H1 (cell line): Measurements from ENCODE around the gene MBP. TPM values are rescaled to one million over a fixed set of nuclear protein-coding genes. Genes with fewer than 3 reads are reported as not detected.

Experiments used
- CTCF ChIA-PET: fragments of 300-600 bp; sonication (Branson Sonifier 250); formaldehyde crosslinking; loops from one replicate; lab custom pipeline; 2021; ENCODE audit not compliant: partially characterized antibody; lab: Charles Lee
- POLR2A ChIA-PET: fragments of 300-600 bp; sonication (Branson Sonifier 250); formaldehyde crosslinking; loops from one replicate; lab custom pipeline; 2021; ENCODE audit warnings: inconsistent platforms; ENCODE audit not compliant: partially characterized antibody; lab: Charles Lee
- DNase-seq, 2 experiments: peaks; one replicate each; pipeline versions ENCODE4 v3.0.0 to v3.0.0-alpha.2; 2010 to 2022; ENCODE audit warnings: low spot score in 2 of 2, low read depth in 1 of 2, mixed read lengths in 1 of 2
- FAIRE-seq: peaks from 2 replicates; lab custom pipeline; 2011; peaks lifted over from hg19 to GRCh38; lab: Jason Lieb, UNC
- H2AFZ ChIP-seq: 2 replicates; pipeline ENCODE4 v1.8.1; 2012; ENCODE audit warnings: low read length, inconsistent platforms
- H2AK5ac ChIP-seq: 2 replicates; pipeline ENCODE4 v1.6.1; 2013; ENCODE audit warnings: low read depth, low read length
- H2BK120ac ChIP-seq: replicated peaks from 2 replicates; pipeline ENCODE3; 2013; ENCODE audit warnings: low read depth, low read length, inconsistent platforms
- H2BK12ac ChIP-seq: 2 replicates; pipeline ENCODE4 v1.6.1; 2013; ENCODE audit warnings: low read depth, low read length
- H2BK15ac ChIP-seq: 2 replicates; pipeline ENCODE4 v1.6.1; 2013; ENCODE audit warnings: low read length
- H2BK20ac ChIP-seq: 2 replicates; pipeline ENCODE4 v1.6.1; 2013; ENCODE audit warnings: low read length
- H2BK5ac ChIP-seq: 2 replicates; pipeline ENCODE4 v1.6.1; 2013; ENCODE audit warnings: low read depth, low read length
- H3K14ac ChIP-seq: 2 replicates; pipeline ENCODE4 v1.6.1; 2013; ENCODE audit warnings: inconsistent platforms; ENCODE audit not compliant: insufficient read length
- H3K18ac ChIP-seq: 2 replicates; pipeline ENCODE4 v1.6.1; 2013; ENCODE audit warnings: low read length; ENCODE audit errors: extremely low read depth
- H3K23ac ChIP-seq: 2 replicates; pipeline ENCODE4 v1.6.1; 2013; ENCODE audit warnings: inconsistent platforms; ENCODE audit not compliant: insufficient read length
- H3K23me2 ChIP-seq: 2 replicates; pipeline ENCODE4 v1.6.1; 2013; ENCODE audit warnings: low read depth, low read length
- H3K27ac ChIP-seq: 2 replicates; pipeline ENCODE4 v1.6.1; 2011; ENCODE audit warnings: low read depth, low read length, inconsistent platforms
- H3K27me3 ChIP-seq, 4 experiments: replicated peaks in 1 of 4; 1 replicate in 1 of 4; 2 replicates in 3 of 4; pipeline versions ENCODE4 v1.6.1 to v1.8.1; 2011 to 2013; ENCODE audit warnings: low read length in 3 of 4, mild to moderate bottlenecking in 3 of 4, inconsistent platforms in 2 of 4, mixed read lengths in 2 of 4, moderate library complexity in 1 of 4; ENCODE audit not compliant: control insufficient read depth in 3 of 4, insufficient read depth in 3 of 4; ENCODE audit errors: extremely low read depth in 1 of 4
- H3K36me3 ChIP-seq, 4 experiments: 2 replicates each; pipeline versions ENCODE4 v1.6.1 to v1.8.1; 2011 to 2013; ENCODE audit warnings: mild to moderate bottlenecking in 4 of 4, low read length in 3 of 4, moderate library complexity in 2 of 4, control low read depth in 1 of 4, inconsistent platforms in 1 of 4; ENCODE audit not compliant: insufficient read depth in 4 of 4, control insufficient read depth in 2 of 4
- H3K4ac ChIP-seq: replicated peaks from 2 replicates; pipeline ENCODE3; 2013; ENCODE audit warnings: low read length, low read depth, mixed read lengths, inconsistent platforms; ENCODE audit not compliant: insufficient read length
- H3K4me1 ChIP-seq, 4 experiments: replicated peaks in 1 of 4; 1 replicate in 1 of 4; 2 replicates in 3 of 4; pipeline versions ENCODE4 v1.6.1 to v1.8.1; 2011 to 2013; ENCODE audit warnings: low read length in 3 of 4, inconsistent platforms in 2 of 4, mixed read lengths in 1 of 4; ENCODE audit not compliant: insufficient read depth in 4 of 4, control insufficient read depth in 3 of 4
- H3K4me2 ChIP-seq, 2 experiments: 2 replicates each; pipeline versions ENCODE4 v1.6.1 to v1.8.1; 2011 to 2013; ENCODE audit warnings: low read depth in 2 of 2, low read length in 2 of 2, control low read depth in 1 of 2, inconsistent platforms in 1 of 2, mild to moderate bottlenecking in 1 of 2; ENCODE audit not compliant: insufficient read depth in 1 of 2
- H3K4me3 ChIP-seq, 4 experiments: fragments of 200-600, 300-600 bp in 1 of 4; sonication (generic), shearing (Covaris generic), sonication (Bioruptor Twin) in 1 of 4; 2 replicates each; pipeline versions ENCODE4 v1.5.1 to v1.8.1; 2011 to 2016; ENCODE audit warnings: low read length in 4 of 4, low read depth in 3 of 4, control low read depth in 2 of 4, inconsistent platforms in 2 of 4, mild to moderate bottlenecking in 2 of 4, mixed read lengths in 1 of 4, moderate library complexity in 1 of 4; ENCODE audit not compliant: insufficient read depth in 2 of 4; ENCODE audit errors: extremely low read depth in 1 of 4
- H3K56ac ChIP-seq: replicated peaks from 2 replicates; pipeline ENCODE3; 2013; ENCODE audit warnings: low read depth, mild to moderate bottlenecking, mixed read lengths, low read length, inconsistent platforms; ENCODE audit not compliant: insufficient read length
- H3K79me1 ChIP-seq: 2 replicates; pipeline ENCODE4 v1.6.1; 2013; ENCODE audit warnings: low read depth, low read length, control low read depth
- H3K79me2 ChIP-seq, 2 experiments: 2 replicates each; pipeline versions ENCODE4 v1.6.1 to v1.8.1; 2012 to 2013; ENCODE audit warnings: low read length in 2 of 2, mild to moderate bottlenecking in 2 of 2, inconsistent platforms in 1 of 2; ENCODE audit not compliant: insufficient read depth in 2 of 2, control insufficient read depth in 1 of 2
- H3K9ac ChIP-seq, 4 experiments: replicated peaks in 1 of 4; 1 replicate in 1 of 4; 2 replicates in 3 of 4; pipeline versions ENCODE4 v1.6.1 to v1.8.1; 2011 to 2013; ENCODE audit warnings: low read depth in 3 of 4, low read length in 3 of 4, control low read depth in 2 of 4, mild to moderate bottlenecking in 2 of 4, moderate library complexity in 2 of 4, inconsistent platforms in 1 of 4; ENCODE audit errors: extremely low read depth in 1 of 4
- H3K9me3 ChIP-seq, 2 experiments: 2 replicates each; pipeline versions ENCODE4 v1.6.1 to v1.8.1; 2012 to 2013; ENCODE audit warnings: mild to moderate bottlenecking in 2 of 2, moderate library complexity in 2 of 2, control low read depth in 1 of 2, inconsistent platforms in 1 of 2, low read depth in 1 of 2, low read length in 1 of 2, mixed read lengths in 1 of 2; ENCODE audit not compliant: insufficient read depth in 2 of 2
- H4K20me1 ChIP-seq, 2 experiments: replicated peaks in 1 of 2; 2 replicates each; pipeline versions ENCODE3 to v1.8.1; 2011 to 2013; ENCODE audit warnings: inconsistent platforms in 2 of 2, low read length in 2 of 2, mild to moderate bottlenecking in 1 of 2; ENCODE audit not compliant: insufficient read depth in 2 of 2, control insufficient read depth in 1 of 2
- H4K5ac ChIP-seq: 2 replicates; pipeline ENCODE4 v1.6.1; 2013; ENCODE audit warnings: low read length, low read depth, mixed read lengths, inconsistent platforms; ENCODE audit not compliant: insufficient read length
- H4K8ac ChIP-seq: 2 replicates; pipeline ENCODE4 v1.8.0; 2013; ENCODE audit warnings: mild to moderate bottlenecking, moderate library complexity, low read length, inconsistent platforms; ENCODE audit not compliant: insufficient read depth; ENCODE audit errors: extremely low read depth
- H4K91ac ChIP-seq: replicated peaks from 2 replicates; pipeline ENCODE3; 2013; ENCODE audit warnings: low read length, mixed read lengths, inconsistent platforms; ENCODE audit not compliant: insufficient read length
- CBX5 ChIP-seq: fragments of 300-800, 300-1000 bp; sonication (generic); IDR thresholded peaks from 2 replicates; pipeline ENCODE4 v1.7.1; 2016; ENCODE audit warnings: antibody characterized with exemption, low read length, low read depth
- CEBPB ChIP-seq: IDR thresholded peaks from 2 replicates; pipeline ENCODE4 v1.6.1; 2012; ENCODE audit warnings: low read depth, low read length
- E2F6 ChIP-seq: IDR thresholded peaks from 2 replicates; pipeline ENCODE4 v1.6.1; 2012; ENCODE audit warnings: inconsistent platforms
- TAF7 ChIP-seq: optimal IDR thresholded peaks from 2 replicates; pipeline ENCODE3; 2011; ENCODE audit warnings: low read depth, mild to moderate bottlenecking, inconsistent platforms, low read length, moderate library complexity, borderline replicate concordance
- USF2 ChIP-seq: IDR thresholded peaks from 2 replicates; pipeline ENCODE4 v1.6.1; 2011; ENCODE audit warnings: low read length, improper control_type of control experiment
- WGBS, 2 experiments: shearing (Covaris generic) in 1 of 2; methylation state at CpG; one replicate each; pipeline versions ENCODE4 v1.1.6 to v1.1.7; 2013 to 2015; ENCODE audit warnings: low lambda C conversion rate in 2 of 2, mixed read lengths in 2 of 2, inconsistent platforms in 1 of 2, low coverage in 1 of 2, missing lambda C conversion rate in 1 of 2; ENCODE audit not compliant: insufficient replicate concordance in 2 of 2, insufficient coverage in 1 of 2, insufficient read length in 1 of 2; ENCODE audit errors: extremely low coverage in 1 of 2, missing lambda C conversion rate in 1 of 2; 5-methylcytosine and 5-hydroxymethylcytosine counted together
- polyA plus RNA-seq, 7 experiments: library from polyadenylated mRNA; depleted of rRNA in 3 of 7; stranded (reverse) in 5 of 7; unstranded in 2 of 7; fragments of >200 nt in 5 of 7; fragments of 200-250 nt in 2 of 7; gene quantifications; 1 replicate in 5 of 7; 2 replicates in 1 of 7; 4 replicates in 1 of 7; pipeline versions ENCODE4 v1.2.1 to v1.2.3, GENCODE V29; 2011 to 2013; ENCODE audit warnings: missing spikeins in 2 of 7, mixed read lengths in 2 of 7
- total RNA-seq: library from RNA; stranded (reverse); fragmentation: NEBNext Ultra II Directional; extraction: Animal tissue kit (Norgen Biotek cat#: 25700); gene quantifications from 2 replicates; pipeline ENCODE4 v1.2.1, GENCODE V29; 2021

Gene MBP
- total and polyA plus RNA-seq, 2 of the 8 experiments (the other 6 are each of a cell fraction or from before 2014, with no cell fraction given): 7.7 to 19.2 TPM

- H2AK5ac ChIP-seq: no peak overlapping the region
- no peaks in the 10 kb centered on the region for H4K20me1 ChIP-seq
- no peak overlapping the region for H3K27ac ChIP-seq
- H3K23me2 ChIP-seq: no peaks in the 10 kb centered on the region
- 0 out of 2 replicates have a peak overlapping the region, but pooled peaks have one; percentile 31 for H2BK15ac ChIP-seq
- no peaks in the 10 kb centered on the region for H3K9me3 ChIP-seq
- H2BK5ac ChIP-seq: peak overlapping the region; percentile 35; the same call in 1 of the 2 replicates
- no peak overlapping the region for H3K56ac ChIP-seq
- peak overlapping the region in 1 of 2 experiments; percentile 15; a peak in 1 of 4 replicates for H3K4me2 ChIP-seq
- no peak overlapping the region for H3K18ac ChIP-seq
- no peak overlapping the region for H3K14ac ChIP-seq
- H3K4me1 ChIP-seq: peaks cover 1 to 15% (median 8%) of the 10 kb centered on the region in 4 experiments; a peak in 5 of 7 replicates
- no peak overlapping the region for H4K8ac ChIP-seq
- POLR2A ChIA-PET: no interaction called here
- no peak overlapping the region for H3K23ac ChIP-seq
- DNase-seq (no peak), FAIRE-seq (no peak)
- TF ChIP-seq TAF7 (no peak), E2F6 (no peak), CBX5 (no peak), CEBPB (peak; percentile 83), USF2 (no peak)
- no peaks in the 10 kb centered on the region for H3K79me1 ChIP-seq
- H3K27me3 ChIP-seq: no peaks in the 10 kb centered on the region; a peak in 1 of 7 replicates
- peak overlapping the region; percentile 84; the same call in 1 of the 2 replicates for H2BK12ac ChIP-seq
- no peaks in the 10 kb centered on the region for H3K79me2 ChIP-seq
- peak overlapping the region in 1 of 4 experiments; percentile 14; a peak in 1 of 8 replicates for H3K4me3 ChIP-seq
- no peak overlapping the region; a peak in 1 of 7 replicates for H3K9ac ChIP-seq
- 79% methylated on average over 29 of the region's 29 CpGs; no CpG with 5 or more reads in 1 of the 2 experiments for WGBS, 2 experiments
- no peak overlapping the region for H4K5ac ChIP-seq
- no peak overlapping the region for H2AFZ ChIP-seq
- H4K91ac ChIP-seq: no peak overlapping the region
- H3K4ac ChIP-seq: no peak overlapping the region
- no peak overlapping the region for H2BK120ac ChIP-seq
- CTCF ChIA-PET: interaction anchor here (0.6 to 3.1 kb wide), 16 partner anchors 9 to 205 kb away, joined by 3 to 16 read pairs (median 3); no protein-coding TSS in a partner anchor
- H3K36me3 ChIP-seq: no peaks in the 10 kb centered on the region
- no peak overlapping the region for H2BK20ac ChIP-seq
These were observed 126.0 kb downstream of the MBP start for GRCh38 chr18:77006305-77007175.
